HEK293T (cell line): ENCODE data around the gene PAPOLA.

Experiments
- BHLHE40 ChIP-seq: fragments of 450-650 bp; IDR thresholded peaks from 2 replicates; pipeline ENCODE4 v1.6.1; 2016; ENCODE audit warnings: mild to moderate bottlenecking, moderate library complexity, borderline replicate concordance
- ELF4 ChIP-seq: fragments of 450-650 bp; IDR thresholded peaks from 2 replicates; pipeline ENCODE4 v1.6.1; 2017; ENCODE audit warnings: antibody characterized with exemption
- FOXM1 ChIP-seq: fragments of 450-650 bp; IDR thresholded peaks from 2 replicates; pipeline ENCODE4 v1.6.1; 2017; ENCODE audit warnings: mild to moderate bottlenecking, borderline replicate concordance
- LEF1 ChIP-seq: fragments of 450-650 bp; IDR thresholded peaks from 2 replicates; pipeline ENCODE4 v1.6.1; 2017; ENCODE audit warnings: mild to moderate bottlenecking, borderline replicate concordance
- SP1 ChIP-seq: fragments of 450-650 bp; IDR thresholded peaks from 2 replicates; pipeline ENCODE4 v1.6.1; 2017
- SUZ12 ChIP-seq: fragments of 450-650 bp; IDR thresholded peaks from 2 replicates; pipeline ENCODE4 v1.6.1; 2016; ENCODE audit warnings: mild to moderate bottlenecking
- TARDBP ChIP-seq: fragments of 450-650 bp; IDR thresholded peaks from 2 replicates; pipeline ENCODE4 v1.6.1; 2016
- TF ChIP-seq, protein P1 (sequence below): fragments of 450-650 bp; IDR thresholded peaks from 2 replicates; pipeline ENCODE4 v1.6.1; 2016

DNA sequence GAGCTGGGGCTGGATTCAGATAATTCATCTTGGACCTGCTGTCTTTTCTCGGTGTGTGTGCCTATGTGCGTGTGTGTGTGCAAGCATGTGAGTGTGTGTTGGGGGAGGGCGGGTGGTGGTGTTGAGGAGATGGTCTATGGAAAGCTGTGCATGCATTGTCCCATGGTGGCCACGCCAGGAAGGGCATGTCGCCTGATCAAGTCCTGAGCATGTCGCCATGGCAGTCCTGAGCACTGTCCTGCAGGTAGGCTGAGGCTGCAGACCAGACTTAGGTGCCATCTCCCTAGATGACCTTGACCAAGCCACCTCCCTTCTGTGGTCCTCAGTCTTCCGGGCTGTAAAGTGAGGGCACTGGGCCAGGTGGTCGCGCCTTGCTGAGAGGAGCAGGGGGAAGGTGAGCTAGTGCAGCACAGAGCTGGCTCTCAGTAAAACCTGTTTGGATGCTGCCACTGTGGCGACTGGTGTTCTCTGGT, 81.4 kb downstream of the PAPOLA start:
- TF ChIP-seq LEF1 (no peak), BHLHE40 (no peak), SP1 (no peak), SUZ12 (no peak), TARDBP (no peak), ELF4 (no peak), FOXM1 (no peak)
- TF ChIP-seq, protein P1, sequence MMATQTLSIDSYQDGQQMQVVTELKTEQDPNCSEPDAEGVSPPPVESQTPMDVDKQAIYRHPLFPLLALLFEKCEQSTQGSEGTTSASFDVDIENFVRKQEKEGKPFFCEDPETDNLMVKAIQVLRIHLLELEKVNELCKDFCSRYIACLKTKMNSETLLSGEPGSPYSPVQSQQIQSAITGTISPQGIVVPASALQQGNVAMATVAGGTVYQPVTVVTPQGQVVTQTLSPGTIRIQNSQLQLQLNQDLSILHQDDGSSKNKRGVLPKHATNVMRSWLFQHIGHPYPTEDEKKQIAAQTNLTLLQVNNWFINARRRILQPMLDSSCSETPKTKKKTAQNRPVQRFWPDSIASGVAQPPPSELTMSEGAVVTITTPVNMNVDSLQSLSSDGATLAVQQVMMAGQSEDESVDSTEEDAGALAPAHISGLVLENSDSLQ: no peak
